ENCODE measurements around the gene ADSS1.

The ADSS1 gene

DNA sequence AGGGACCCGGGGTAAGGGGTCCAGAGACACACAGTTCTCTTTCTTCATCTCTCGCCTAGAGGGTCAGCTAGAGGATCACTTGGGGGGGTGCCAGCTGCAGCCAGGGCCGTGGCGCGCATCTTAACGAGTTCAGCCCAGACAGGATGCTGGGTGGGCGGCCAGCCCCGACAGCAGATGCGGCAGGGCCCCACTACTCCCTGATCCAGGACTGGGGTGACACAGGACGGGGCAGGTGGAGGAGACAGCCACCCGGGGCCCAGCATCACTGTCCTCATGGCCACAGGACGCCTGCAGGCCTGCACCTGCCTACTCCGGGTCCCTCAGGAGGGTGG is 58.7 kb downstream of the ADSS1 start:
- DNase-seq (ENCODE audit: low spot score) = no peak

DNA sequence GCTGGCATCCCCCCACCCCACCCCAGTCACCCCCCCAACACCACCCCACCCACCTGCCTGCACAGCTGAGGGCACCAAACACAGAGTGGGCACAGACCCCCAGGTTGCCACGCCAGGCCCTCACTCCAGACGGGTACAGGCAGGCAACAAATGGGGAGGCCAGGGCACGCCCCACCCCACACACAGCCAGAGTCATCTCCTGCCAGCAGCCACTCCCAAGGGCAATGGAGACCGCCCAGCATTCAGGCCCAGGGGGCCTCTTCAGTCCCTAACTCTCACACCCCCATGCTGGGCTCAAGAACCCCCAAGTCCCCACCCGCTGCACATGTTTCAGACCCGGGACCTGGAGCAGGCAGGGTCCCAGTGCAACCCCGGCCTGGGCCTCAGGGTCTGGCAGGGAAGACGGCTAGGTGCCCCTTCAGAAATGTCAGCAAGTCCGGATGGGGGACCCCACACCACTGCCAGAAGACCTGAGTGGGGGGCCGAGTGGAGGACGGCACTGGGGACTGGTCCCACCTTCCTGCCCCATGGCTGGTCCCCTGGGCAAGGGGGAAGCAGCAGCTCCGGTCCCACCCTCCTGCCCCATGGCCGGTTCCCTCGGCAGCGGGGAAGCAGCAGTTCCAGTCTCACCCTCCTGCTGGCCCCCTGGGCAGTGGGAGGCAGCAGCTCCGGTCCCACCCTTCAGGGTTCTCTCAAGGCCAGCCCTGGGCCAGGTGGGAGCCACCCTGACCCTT is 59.6 kb downstream of the ADSS1 start:
- no peak for DNase-seq (ENCODE audit: low spot score)

DNA sequence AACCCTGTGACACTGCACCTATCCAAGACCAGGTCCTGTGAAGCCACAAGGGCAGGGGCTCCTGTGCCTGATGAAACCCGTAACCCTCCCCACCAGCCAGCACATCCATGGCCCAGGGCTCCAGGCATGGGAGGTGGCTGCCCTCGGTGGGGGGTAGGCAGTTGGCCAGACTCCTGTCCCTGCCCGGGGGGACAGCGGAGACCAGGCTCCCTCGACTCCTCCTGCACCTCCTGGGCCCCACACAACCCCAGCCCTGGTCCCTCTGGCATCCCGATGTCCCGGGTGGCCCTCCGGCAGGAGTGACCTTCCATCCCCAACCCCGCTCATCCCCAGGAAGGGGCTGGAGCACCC is 60.2 kb downstream of the ADSS1 start:
- DNase-seq (ENCODE audit: low spot score) = no peak

DNA sequence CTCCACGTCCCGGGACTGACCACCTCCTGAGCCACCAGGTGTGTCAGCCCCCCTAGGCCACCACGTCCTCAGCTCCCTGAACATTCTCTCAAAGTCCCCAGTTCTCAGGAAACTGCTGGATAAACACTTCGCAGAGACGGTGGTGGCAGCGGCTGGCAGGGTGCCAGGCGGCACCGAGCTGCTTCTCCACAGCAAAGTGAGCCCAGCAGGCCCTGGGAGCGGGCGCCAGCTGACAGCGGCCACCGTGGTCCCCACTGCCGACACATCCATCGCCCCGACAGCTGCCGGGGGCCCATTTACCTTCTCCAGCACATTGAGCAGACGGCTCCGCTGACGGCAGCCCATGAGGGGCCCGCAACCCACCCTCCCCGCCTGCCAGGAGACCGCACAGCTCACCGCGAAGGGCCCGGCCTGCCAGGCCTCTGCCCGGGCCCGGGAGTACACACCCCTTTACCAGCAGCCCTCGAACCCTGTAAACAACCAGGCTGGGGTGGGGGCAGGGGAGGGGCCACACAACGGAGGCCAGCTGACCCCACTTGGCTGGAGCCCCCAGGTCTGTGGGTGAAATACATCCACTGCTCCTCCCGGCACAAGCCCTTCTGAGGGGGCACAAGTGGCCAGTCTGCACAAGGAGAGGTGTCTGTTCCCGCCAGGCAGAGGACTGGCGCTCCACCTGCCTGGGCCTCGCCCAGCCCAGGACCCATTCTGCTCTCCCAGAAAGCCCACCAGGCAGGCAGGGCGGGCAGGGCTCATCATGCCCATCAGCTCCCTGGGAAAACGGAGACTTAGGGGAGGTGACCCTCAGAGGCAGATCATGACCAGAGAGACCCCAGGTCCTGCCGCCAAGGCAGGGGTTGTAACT is 61.0 kb downstream of the ADSS1 start:
- DNase-seq (ENCODE audit: low spot score) = no peak

DNA sequence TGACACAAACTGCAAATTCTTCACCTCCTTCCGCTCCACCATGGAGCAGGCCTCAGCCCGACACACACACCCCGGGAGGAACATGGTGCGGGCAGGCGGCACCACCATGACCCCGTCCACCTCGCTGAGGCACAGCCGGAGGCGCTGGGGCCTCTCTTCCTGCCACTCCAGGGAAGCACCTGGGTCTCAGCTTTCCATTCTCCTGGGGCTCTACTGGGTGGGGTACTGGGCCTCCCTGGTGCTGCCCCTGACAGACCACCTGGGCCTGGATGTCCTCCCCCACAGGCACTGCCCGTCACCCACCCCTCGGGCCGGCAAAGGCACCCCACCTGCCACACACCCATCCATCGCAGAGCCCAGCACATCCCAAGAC is 61.7 kb downstream of the ADSS1 start:
- DNase-seq (ENCODE audit: low spot score) = no peak

DNA sequence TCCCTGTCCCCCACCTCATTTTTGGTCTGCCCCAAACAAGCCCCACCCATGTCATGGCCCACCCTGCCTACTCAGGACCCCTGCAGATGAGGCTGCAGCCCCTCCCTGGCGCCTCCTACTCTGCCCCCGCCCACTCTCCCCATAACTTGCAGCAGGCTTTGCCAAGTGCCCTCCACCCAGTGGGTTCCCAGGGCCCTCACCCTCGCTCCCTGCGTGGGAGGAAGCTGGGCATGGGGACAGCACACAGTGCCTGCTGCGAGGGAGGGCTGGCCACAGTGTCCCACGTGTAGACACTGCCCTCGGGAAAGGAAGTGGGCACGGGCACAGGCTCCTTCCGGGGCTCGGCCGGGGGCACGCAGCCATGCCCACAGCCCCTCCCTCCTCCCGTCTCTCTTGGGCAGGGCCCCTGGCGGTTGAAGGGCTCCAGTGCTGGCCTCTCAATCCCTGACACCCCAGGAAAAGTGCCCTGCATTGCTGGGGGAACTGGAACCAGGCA is 62.1 kb downstream of the ADSS1 start:
- no peak for DNase-seq (ENCODE audit: low spot score)

DNA sequence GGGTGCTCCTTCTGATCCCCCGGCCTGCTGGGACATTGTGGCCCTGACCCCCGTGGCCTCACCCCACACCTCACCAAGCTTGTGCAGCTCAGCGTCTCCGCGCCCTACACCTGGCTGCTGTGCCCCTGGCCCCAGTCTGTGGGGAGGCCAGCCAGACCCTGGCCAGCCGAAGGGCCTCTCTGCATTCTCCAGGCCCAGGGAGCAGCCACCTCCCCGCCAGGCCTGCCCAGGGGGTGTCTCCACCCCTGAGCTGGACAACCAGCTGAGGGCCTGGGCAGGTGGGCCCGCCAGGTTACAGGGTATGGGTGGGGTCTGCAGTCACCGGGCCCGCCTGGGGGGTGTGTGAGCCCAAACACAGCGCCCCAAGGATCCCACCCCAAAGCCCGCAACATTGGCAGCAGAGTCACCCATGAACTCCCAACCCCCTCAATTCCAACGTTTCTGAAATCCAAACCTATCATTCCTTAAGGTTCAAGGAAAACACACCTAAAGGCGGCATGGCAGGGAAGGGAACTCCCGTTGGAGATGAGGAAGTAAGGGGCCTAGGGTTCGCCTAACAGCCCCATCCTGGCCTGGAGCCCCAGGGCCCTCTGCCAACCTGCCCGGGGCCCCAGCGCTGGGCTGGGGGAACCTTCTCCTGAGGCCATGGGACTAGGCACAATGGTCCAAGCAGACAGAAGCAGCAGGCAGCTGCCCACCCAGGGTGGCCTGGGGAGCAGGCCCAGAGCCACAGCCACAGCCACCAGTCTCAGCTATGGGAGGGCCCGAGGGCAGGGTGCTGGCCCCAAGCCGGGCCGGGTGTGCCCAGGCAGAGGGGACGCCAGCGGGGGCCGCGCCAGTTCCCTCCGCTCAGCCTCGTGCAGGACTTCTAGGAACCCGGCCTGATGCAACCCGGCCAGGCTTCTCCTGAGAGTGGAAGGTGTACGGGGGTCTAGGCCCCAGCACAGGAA is 63.0 kb downstream of the ADSS1 start:
- no peak for DNase-seq (ENCODE audit: low spot score)

DNA sequence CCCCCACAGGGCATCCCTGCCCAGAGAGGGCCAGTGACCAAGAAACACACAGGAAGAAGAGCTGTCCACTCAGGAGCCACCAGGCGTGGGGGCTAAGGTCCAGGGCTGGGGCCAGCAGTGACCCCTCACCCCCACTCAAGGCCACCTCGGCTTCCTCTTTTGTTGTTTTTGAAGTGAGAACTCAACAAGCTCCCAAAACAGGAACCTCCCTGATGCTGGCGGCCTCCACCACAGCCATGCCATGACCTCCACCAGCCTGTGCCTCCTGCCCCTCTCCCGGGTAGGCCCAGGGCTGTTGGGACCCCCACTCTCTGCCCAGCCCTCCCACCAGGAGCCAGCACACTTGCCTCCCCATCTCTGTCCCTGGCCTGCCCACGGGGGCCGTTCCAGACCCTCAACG is 63.7 kb downstream of the ADSS1 start:
- no peak for DNase-seq (ENCODE audit: low spot score)

DNA sequence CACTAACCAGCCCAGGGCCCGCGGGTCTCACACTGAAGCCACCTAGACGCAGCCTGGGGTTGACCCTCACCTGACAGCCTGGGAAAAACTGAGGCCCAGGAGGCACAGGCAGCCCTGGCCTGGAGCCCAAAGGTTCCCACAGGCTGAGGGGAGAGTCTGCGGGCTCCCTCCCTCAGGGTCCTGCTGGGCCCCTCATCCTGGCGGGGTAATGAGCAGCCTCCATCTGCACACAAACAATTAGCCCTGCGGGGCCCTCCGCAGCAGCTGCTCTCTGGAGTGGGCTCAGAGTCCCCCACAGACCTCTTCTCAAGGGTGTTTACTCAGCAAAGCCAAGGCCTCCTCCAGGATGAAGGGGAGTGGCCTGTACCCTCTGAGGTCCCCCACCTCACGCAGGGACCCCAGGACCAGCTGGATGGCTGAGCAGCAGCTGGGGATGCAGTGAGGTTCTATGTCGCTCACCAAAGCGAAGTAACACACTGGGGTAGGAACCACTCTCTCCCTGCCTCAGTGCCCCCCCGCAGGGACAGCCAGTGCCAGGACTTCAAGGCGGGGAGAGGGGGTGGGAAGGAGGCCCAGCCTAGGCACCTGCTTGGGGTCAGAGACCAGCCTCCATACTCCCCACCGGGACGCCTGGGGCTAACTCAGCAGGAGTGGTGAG is 64.3 kb downstream of the ADSS1 start:
- DNase-seq (ENCODE audit: low spot score) = no peak

DNA sequence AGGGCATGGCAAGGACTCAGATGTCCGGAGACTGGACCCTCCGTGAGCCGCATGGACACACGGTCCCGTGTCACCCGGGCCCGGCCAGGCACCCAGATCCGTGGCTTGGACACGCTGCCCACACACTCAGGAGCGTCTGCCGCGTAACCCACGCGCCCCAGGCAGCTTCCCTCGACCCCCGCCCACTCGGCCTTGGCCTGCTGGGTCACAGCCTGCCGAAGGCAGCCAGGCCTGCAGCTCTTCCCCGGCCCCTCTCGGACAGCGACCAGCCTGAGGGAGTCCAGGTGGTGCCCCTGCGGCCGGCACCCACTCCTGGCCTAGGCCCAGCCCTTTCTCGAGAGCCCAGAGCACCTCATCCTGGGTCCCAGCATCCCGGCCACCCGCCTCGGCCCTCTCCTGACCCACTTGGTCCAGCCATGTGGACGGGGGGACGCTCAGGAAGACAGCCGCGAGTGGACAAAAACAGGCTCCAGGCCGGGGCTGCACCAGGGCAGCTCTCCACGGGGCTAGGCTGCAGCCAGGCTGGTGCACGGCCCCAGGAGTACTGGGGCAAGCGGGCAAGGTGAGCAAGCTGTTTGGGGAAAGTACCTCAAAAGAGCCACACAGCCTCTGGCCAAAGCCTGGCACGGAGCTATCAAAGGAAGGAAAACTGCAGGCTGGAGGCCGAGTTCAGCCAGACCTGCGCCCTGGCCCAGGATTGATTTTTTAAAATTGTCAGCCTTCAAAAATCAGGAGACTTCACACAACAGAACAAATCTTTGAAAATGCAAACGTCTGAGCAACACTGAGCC is 65.0 kb downstream of the ADSS1 start:
- DNase-seq (ENCODE audit: low spot score) = no peak

DNA sequence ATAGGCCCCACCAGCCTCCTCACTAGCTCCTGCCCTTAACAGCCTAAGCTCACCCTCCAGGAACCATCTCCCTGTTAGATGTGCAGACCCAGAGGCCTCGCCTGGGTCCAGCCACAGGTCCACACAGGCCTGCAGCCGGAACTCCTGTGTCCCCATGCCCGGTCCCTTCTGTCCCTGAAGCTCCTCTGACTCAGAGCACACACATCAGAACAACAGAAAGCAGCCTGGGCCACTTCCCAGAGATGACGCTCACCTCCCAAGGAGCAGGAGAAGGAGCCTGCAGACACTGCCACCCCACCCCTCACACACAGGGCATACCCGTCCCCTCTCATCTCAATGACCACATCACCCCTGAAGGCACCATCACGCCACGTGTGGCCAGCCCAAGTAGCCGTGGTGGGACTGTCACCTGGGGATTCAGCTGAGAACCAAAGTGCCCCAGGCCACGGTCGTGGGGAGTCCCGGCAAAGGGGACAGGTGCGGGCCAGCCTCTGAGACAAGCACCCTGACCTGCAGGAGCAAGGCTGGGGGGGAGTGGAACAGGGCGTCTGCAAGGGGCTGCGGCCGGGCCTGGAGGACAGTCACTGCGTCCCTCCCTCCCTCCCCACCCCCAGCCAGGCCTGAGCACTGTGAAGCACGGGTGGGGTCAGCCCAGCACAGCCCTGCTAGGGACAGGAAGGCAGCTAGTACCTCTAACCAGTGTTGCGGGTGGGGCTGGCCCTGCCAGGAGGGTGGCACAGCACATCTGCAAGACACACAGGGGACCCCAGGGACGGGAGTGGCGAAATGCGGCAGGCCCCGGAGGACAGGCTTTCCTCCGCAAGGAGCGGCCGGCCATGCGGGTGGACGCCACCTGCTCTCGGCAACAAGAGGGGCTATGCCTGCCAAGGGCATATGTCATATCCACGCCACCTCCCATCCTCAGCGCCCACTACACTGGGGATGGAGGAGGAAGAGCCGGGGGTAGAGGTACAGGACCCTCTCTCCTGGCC is 66.0 kb downstream of the ADSS1 start:
- DNase-seq (ENCODE audit: low spot score) = no peak

DNA sequence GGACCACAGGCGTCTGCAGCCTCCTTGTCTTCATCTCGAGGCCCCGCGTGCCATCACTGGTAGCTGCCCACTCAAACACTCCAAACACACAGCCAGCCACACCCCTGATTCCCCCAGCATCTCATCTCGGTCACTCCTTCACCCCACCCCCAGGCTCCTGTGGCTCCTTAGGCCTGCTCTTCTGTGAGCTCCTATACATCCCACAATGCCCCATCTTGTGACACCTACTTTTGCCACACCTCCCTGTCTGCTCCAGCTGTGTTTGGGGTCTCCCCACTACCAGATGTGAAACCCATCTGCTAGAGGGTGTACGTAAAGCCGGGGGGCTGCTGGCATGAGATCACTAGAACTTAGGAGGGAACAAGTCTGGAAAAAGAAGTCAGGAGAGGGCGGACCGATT is 67.4 kb downstream of the ADSS1 start:
- no peak for DNase-seq (ENCODE audit: low spot score)

DNA sequence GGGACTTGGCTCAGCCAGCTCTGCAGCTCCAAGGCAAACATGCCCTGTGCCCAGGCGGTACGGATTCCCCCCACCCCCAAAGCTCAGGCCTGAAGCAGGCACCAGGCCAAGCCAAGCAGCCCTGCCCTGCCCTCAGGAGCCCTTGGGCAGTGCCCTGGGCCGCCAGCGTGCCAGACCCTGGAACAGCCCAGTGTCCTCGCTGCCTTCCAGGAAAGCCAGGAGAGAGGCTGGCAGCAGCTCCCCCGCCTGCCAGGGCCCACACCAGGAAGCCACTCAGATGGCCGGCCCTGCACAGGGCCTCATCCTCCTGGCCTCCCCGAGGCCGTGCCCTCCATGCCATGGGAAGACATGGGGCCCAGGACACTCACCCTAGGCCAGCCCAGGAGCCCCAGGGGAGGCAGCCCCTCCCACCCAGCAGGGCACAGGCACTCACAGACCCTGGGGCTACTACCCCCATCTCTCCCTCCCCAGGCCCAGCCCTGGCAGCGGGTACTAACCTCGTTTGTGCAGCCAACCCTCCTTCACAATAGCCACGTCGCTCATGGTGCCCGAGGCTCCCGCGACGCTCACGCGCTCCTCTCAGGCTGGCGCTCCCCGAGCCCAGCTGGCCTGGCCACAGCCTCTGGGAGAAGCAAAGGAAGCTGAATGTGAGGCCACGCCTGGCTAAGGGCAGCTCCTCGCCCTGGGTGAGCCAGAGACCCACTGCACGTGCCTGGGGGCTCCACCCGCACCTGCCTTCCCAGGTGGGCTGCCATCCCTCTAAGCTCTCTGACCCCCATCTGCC is 68.3 kb downstream of the ADSS1 start:
- DNase-seq (ENCODE audit: low spot score) = no peak

DNA sequence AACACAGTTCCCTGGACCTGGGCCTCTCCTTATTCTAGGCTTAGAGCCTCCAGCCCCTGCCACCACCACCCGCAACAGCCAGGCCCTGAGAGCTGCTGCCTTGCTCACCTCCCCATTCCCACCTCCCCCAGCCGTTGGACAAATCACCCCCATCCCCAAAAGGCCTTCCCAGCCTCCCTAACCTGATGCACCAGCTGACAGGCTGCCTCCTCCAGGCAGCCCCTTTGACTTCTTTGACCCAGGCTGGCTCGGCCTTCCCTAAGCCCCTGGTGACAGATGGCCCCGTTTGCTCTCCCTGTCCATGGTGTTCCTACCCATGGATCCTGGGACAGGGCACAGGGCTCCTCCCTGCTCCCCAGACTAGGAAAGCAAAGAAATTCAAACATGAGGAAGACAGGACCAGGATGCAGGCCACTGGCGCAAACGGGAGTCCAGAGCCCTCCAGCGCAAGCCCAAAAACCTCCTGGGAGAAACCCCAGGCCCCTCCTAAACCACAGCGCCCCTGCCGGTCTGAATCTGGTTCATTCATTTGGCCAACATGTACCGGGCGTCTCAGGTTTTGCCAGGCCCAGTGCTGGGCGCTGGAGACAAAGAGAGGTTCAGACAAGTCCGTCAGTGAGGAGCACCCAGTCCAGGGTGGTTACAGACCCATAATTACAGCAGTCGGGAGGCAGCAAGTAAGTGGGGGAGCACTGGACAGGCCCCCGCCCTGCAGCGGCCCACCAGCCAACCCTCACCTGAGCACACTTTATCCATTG is 69.1 kb downstream of the ADSS1 start:
- no peak for DNase-seq (ENCODE audit: low spot score)

DNA sequence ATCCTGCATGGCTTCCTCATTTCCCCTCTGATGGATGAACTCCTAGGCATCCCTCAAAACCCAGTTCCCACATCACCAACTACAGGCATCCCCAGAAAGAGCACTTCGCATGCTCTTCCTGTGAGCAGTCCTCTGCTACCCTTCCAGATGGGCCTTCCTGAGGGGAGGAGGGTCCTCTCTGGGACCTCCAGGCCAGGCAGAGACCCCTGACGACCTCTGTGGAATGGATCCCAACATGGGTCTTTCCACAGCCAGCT is 69.6 kb downstream of the ADSS1 start:
- no peak for DNase-seq (ENCODE audit: low spot score)

DNA sequence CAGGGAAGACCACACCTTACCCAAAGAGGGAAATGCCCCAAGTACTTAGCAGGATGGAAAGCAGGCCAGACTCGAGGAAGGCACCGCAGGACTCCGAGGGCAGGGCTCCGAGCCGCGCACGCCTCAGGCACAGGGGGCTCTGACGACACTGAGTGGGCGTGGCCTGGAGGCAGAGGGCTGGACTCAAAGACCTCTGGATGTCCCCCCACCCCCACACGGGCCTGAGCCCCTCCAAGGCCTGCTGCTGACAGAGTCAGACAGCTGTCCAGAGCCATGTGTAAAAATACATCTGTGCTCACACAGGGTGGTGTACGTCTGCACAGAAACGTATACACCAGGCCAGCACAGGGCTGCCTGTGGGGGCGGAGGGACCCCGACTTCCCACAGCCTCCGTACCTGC is 70.1 kb downstream of the ADSS1 start:
- peak; percentile 51 for DNase-seq (ENCODE audit: low spot score)

DNA sequence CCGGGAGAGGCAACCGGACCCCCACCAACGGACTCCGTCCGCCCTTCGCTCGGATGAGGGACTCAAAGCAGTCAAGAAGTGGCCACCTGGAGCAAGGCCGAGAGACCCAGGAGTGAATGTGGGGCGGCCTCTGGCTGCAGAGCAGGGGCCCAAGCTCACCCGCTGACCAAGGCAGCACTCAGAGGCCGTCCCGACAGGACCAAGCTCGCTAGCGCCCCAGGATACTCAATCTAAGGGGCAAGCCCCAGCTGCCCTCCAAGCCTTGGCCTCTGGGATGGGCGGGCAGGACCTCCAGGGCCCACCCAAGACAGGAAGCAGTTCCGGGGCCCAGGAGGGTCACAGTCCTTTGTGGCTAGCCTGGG is 70.6 kb downstream of the ADSS1 start:
- no peak for DNase-seq (ENCODE audit: low spot score)

DNA sequence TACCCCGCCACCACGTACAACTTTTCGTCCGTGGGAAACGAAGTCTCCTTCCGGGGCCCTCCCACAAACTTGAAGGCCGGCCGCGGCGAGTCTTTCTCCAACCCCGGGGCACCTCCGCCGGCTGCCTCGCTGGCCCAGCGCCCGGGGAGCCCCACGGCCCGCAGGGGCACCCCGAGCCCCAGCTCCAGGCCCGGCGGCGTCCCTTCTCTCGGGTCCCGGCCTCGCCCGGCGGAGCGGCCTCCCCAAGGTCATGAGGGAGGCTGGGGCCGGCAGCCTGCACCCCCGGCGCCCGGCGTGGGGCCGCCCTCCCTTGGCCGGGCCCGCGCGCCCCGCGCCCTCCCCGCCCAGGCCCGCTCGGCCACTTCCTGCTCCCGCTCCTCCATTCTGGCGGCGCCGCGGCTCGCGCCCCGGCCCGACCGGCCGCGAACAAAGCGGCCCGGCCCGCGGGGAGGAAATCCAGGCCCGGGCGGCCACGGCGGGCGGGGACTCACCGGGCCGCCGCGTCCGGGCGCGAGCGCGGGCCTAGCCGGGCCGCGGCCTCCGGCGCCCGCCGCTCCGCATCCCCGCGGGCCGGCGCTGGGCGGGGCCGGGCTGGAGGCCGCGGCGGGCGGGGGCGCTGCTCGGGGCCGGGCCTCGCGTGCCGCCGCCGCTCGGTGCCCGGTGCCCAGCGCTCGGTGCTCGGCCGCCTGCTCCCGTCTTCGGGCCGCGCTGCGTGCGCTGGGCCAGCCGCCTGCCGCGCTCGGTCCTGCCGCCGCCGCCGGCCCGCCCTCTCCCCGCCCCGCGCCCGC is 71.2 kb downstream of the ADSS1 start, which contains the start of gene AKT1:
TSS of gene AKT1 (minus strand) at position 756 of the 788 bp plus-strand sequence. CDS start 3,105 bp downstream, outside the sequence.
- DNase-seq (ENCODE audit: low spot score) = no peak
